ENCODE measurements around the gene GANAB. TPM values are rescaled to one million over a fixed set of nuclear protein-coding genes. Genes with fewer than 3 reads are reported as not detected.
A peak's percentile ranks its signal among the peaks of the same experiment; 100 is the strongest.
"Not testable (repeated sequence)": the region's sequence is repeated elsewhere in the genome, so short reads cannot be mapped to it uniquely, and the experiment has no call there.

Gene GANAB
- total RNA-seq, 1 donor from 2014 or later = 228 TPM

- Histone ChIP-seq H3K4me3 (peak overlapping the region; percentile 79), H3K9me3 (no peaks in the 10 kb centered on the region), H3K4me1 (peaks cover 19% of the 10 kb centered on the region), H3K27me3 (ENCODE audit: low read depth) (no peaks in the 10 kb centered on the region), H3K27ac (peak overlapping the region; percentile 88), H3K36me3 (peaks cover 29% of the 10 kb centered on the region)
- intact Hi-C loops (cut with DNase I) = no loop called here
- ATAC-seq (no peak), DNase-seq (no peak)
- TF ChIP-seq CTCF (IDR thresholded peaks at IDR 0.05) = no peak
These were observed 23.8 kb downstream of the GANAB start for GRCh38 chr11:62622476-62623089.

GRCh38 chr11:62621567-62622470 is 24.6 kb downstream of the GANAB start, which contains the start of gene B3GAT3:
B3GAT3 (minus strand) TSS chr11:62621986; CDS start chr11:62621947, 39 bp downstream.
- Histone ChIP-seq H3K4me3 (peak within 1 kb of the TSS; percentile 79), H3K4me1 (peaks cover 19% of the 10 kb centered on the region), H3K9me3 (no peaks in the 10 kb centered on the region), H3K27me3 (ENCODE audit: low read depth) (no peaks in the 10 kb centered on the region), H3K27ac (peak within 1 kb of the TSS; percentile 88), H3K36me3 (peaks cover 28% of the 10 kb centered on the region)
- ATAC-seq (peak; percentile 99), DNase-seq (peak; percentile 99)
- intact Hi-C loops (cut with DNase I) = no loop called here
- TF ChIP-seq CTCF (IDR thresholded peaks at IDR 0.05) = no peak

GRCh38 chr11:62621027-62621566 is 25.3 kb downstream of the GANAB start:
- H3K4me3 ChIP-seq = peak overlapping the region; percentile 79
- H3K9me3 ChIP-seq = no peaks in the 10 kb centered on the region
- peaks cover 28% of the 10 kb centered on the region for H3K36me3 ChIP-seq
- ATAC-seq = no peak
- H3K4me1 ChIP-seq = peaks cover 19% of the 10 kb centered on the region
- DNase-seq = no peak
- H3K27ac ChIP-seq = peak overlapping the region; percentile 88
- H3K27me3 ChIP-seq (ENCODE audit: low read depth) = no peaks in the 10 kb centered on the region
- no peak for TF ChIP-seq CTCF (IDR thresholded peaks at IDR 0.05)
- intact Hi-C loops (cut with DNase I) = no loop called here

- Histone ChIP-seq H3K4me1 (peaks cover 19% of the 10 kb centered on the region), H3K36me3 (peaks cover 25% of the 10 kb centered on the region)
- DNase-seq; H3K27me3 ChIP-seq (ENCODE audit: low read depth); H3K4me3 ChIP-seq; H3K27ac ChIP-seq; ATAC-seq; intact Hi-C loops (cut with DNase I); H3K9me3 ChIP-seq: not testable (repeated sequence)
These were observed 29.5 kb downstream of the GANAB start for GRCh38 chr11:62616957-62617356.

GRCh38 chr11:62615521-62615920 is 30.9 kb downstream of the GANAB start:
- no peak for TF ChIP-seq CTCF (IDR thresholded peaks at IDR 0.05)
- Histone ChIP-seq H3K27ac (no peak overlapping the region), H3K4me1 (peaks cover 24% of the 10 kb centered on the region), H3K4me3 (no peak overlapping the region), H3K36me3 (peaks cover 26% of the 10 kb centered on the region), H3K27me3 (ENCODE audit: low read depth) (no peaks in the 10 kb centered on the region), H3K9me3 (no peaks in the 10 kb centered on the region)
- DNase-seq (no peak), ATAC-seq (no peak)
- intact Hi-C loops (cut with DNase I) = no loop called here

Measured in lower lobe of right lung (tissue), 2 donors.